ENCODE measurements around the gene OTOF.

DNA sequence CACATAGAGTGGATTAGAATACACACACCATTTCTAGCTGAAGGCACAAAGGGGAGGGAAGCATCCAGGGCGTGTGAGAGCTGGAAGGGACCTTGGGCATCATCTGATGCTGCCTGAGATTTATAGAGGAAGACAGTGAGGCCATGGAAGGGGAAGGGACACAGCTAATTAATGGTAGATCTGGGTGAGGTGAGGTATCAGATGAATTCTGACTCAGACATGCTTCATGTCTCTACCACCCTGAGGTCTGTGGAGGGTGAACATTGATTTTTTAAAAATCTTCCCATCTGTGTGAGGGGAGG lies 42.2 kb upstream of the OTOF start:
- TF ChIP-seq EGR1 (IDR thresholded peaks at IDR 0.05) (no peak), CEBPB (IDR thresholded peaks at IDR 0.05) (no peak), TCF12 (IDR thresholded peaks at IDR 0.05; ENCODE audit: low read depth) (no peak), REST (IDR thresholded peaks at IDR 0.05; ENCODE audit: low read depth) (no peak), NFIC (IDR thresholded peaks at IDR 0.05) (no peak), TAF1 (IDR thresholded peaks at IDR 0.05; ENCODE audit: low read depth) (no peak)

All from Ishikawa (cell line).